ENCODE data around the gene GOLGA6L7.
A peak's percentile ranks its signal among the peaks of the same experiment; 100 is the strongest.

Gene GOLGA6L7

DNA sequence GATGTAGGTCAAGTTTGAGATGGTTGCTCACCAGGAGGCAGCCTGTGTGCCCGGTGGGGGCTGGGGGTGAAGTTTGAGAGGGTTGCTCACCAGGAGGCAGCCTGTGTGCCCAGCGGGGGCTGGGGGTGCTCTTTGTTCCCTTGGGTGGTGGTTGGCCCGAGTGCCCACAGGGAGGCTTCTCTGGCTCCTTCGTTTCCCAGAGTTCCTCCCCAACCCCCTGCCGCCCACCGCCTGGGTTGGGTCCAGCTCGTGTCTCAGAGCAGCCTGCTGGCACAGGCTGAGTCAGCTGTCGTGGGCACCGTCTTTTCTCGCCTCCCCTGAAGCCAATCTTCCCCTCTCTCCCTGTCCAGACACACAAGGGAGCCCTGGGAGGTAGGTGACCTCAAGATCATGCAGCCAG is 40.5 kb upstream of the GOLGA6L7 start:
- H3K9me3 Mint-ChIP-seq, result no peaks in the 10 kb centered on the region
- H3K27me3 Mint-ChIP-seq, result no peaks in the 10 kb centered on the region
- no peak for DNase-seq (ENCODE audit: low spot score in 2 of 2)
- peak overlapping the region; percentile 80 for H3K4me3 Mint-ChIP-seq
- peak overlapping the region; percentile 83 for H3K27ac Mint-ChIP-seq (ENCODE audit: low read depth)
- peaks cover 48% of the 10 kb centered on the region for H3K4me1 Mint-ChIP-seq
- no peak for ATAC-seq (replicated peaks; ENCODE audit: extremely low read depth, poor library complexity, severe bottlenecking)
- peaks cover 5% of the 10 kb centered on the region for H3K36me3 Mint-ChIP-seq (ENCODE audit: insufficient read depth)

DNA sequence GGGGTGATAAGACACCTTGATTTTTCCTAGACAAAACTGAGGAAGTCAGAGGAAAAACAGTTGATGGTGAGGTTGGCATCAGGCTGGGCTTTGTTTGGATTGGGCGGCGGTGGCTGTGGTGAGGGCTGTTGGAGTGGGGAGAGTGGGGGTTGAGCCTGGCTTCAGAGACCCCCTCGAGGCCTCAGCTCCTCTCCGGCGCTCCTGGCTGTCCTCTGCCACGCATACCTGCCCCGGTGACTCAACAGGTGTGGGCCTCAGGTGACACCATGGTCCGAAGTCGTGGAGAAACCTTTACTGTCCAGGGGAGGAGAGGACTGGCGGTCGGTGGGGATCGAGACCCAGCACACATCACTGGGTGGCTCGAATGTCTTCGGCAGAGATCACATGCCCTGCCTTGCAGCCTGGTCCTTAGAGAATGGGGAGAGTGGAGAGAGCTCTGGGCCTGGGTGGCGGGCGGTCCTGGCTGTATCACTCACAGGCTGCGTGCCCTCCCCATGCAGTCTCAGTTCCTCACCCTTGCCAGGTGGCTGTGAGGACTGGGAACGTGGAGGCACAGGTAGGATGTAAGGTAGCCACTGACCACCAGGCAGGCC is 40.0 kb upstream of the GOLGA6L7 start:
- peaks cover 47% of the 10 kb centered on the region for H3K4me1 Mint-ChIP-seq
- no peaks in the 10 kb centered on the region for H3K27me3 Mint-ChIP-seq
- H3K27ac Mint-ChIP-seq (ENCODE audit: low read depth), result peak overlapping the region; percentile 83
- H3K9me3 Mint-ChIP-seq, result no peaks in the 10 kb centered on the region
- ATAC-seq (replicated peaks; ENCODE audit: extremely low read depth, poor library complexity, severe bottlenecking) (no peak), DNase-seq (ENCODE audit: low spot score in 2 of 2) (no peak)
- H3K36me3 Mint-ChIP-seq (ENCODE audit: insufficient read depth), result peaks cover 5% of the 10 kb centered on the region
- H3K4me3 Mint-ChIP-seq, result peak overlapping the region; percentile 80

DNA sequence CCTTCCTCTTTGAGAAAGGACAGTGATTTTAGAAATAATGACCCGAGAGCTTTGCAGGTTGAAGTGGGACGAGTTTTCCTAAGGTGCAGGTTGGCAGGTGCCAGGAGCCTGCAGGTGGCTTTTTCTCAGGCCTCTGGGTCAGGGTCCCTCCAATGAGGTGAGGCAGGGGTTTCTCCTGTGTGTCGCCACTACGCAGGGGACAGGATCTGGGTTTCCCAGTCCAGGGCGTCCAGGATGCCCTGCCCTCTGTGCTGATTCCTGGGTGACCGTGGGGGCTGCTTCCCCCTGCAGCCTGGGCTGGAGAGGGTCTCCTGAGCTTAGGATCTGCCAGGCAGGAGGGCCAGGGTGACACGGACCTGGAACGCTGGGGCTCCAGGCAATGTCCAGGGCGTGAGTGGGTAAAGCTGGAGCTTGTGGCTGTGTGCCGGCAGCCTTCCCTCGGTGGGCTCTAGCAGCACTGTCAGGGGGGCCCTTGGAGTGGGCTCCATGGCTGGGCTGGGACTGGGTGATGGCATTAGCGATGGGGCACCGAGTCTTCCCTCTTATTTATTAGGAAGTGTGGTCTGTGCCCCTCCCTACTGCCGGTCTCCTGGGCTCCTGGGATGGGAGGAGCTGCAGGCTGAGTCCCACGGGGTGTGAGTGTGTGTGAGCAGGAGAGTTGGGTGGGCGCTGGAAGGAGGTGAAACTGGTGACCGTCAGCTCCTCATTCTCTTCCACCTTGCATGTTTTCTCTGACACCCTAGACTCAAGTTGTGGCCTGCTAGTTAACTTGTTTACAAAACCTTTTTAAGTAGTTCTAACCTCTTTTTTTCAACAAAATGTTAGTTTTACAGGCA is 39.1 kb upstream of the GOLGA6L7 start:
- Mint-ChIP-seq H3K36me3 (ENCODE audit: insufficient read depth) (peaks cover 5% of the 10 kb centered on the region), H3K27me3 (no peaks in the 10 kb centered on the region), H3K4me1 (peaks cover 39% of the 10 kb centered on the region), H3K9me3 (no peaks in the 10 kb centered on the region), H3K4me3 (peak overlapping the region; percentile 80), H3K27ac (ENCODE audit: low read depth) (peak overlapping the region; percentile 83)
- DNase-seq (ENCODE audit: low spot score in 2 of 2), result no peak
- ATAC-seq (replicated peaks; ENCODE audit: extremely low read depth, poor library complexity, severe bottlenecking), result no peak

DNA sequence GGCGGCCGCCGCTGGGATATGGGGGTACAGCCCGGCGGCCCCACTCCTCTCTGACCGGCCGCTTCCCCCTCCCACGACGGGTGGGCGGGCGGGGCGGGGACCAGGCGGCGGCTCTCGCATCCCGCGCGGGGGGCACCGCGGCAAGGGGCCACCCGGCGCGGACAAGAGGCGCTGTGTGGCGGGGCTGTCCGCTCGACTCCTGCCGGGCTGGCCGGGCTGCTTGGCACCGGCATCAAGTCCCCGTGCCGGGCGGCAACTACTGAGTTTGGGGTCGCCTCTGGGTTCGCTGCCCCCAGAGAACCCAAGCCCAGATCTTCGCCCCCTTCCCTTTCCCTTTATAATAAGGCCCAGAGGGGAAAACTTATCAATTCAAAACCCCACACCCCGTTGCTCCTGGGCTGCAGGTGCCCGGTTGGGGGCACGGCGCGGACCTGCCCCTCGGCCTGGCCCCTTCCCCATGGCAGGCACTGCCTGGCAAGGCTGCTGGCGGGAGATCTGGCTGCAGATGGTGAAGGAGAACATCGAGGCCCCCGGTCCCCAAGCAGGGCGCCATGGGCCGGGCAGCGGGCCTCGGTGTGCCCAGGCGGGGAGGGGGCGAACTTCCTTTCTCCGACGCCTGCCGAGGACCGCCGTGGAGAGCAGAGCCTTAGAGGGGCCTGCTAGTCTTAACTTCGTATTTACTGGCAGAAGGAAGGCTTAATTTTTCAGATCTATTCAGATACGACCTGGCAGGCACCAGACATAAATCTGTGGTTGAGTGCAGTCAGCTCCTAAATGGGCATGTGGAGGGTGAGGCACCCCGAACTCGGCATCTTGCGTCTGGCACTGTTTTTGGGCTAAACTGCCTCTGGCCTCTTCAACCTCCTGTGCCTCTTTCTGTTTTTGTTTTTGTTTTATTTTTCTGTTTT is 38.2 kb upstream of the GOLGA6L7 start:
- peaks cover 5% of the 10 kb centered on the region for H3K36me3 Mint-ChIP-seq (ENCODE audit: insufficient read depth)
- no peaks in the 10 kb centered on the region for H3K27me3 Mint-ChIP-seq
- H3K27ac Mint-ChIP-seq (ENCODE audit: low read depth), result peak overlapping the region; percentile 83
- peaks cover 39% of the 10 kb centered on the region for H3K4me1 Mint-ChIP-seq
- ATAC-seq (replicated peaks; ENCODE audit: extremely low read depth, poor library complexity, severe bottlenecking) (no peak), DNase-seq (ENCODE audit: low spot score in 2 of 2) (no peak)
- H3K9me3 Mint-ChIP-seq, result no peaks in the 10 kb centered on the region
- peak overlapping the region; percentile 80 for H3K4me3 Mint-ChIP-seq

DNA sequence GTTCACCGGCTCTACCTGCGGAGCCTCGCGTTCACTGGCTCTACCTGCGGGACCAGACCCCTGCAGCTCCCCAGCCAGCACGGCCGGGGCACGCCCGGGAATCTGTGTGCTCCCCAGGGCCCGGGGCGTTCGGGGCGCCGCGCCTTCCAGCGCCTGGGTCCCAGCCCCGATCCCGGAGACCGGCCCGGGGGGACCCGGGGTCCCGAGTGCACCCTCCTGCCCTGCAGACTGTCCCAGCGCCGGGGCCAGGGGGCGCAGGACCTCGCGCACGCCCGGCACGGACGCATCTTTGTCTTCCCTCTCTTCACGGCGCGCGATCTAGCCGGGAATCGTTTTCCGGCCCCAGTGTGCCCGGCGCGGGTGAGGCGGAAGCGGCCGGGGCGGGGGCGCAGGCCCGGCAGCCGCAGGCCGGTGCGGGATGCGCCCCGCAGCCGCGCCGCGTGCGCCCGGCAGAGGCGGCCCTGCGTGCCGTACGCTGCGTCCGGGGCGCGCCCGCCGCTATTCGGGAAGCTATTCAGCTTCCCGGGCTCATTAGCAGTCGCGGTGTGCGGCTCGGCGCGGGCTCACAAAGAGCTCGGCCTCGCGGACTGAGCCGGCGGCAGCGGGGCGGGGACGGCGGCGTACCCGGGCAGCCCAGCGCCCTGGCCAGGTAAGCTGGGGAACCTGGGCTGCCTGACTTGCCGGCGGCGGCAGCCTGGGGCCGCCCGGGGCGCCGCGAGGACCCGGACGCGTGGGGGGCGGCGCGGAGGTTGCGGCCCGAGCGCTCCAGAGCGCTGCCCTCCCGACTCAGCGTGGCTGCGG is 37.4 kb upstream of the GOLGA6L7 start, which contains the start of gene APBA2:
Gene APBA2 (plus strand): TSS at position 345 of the 801 bp plus-strand sequence. CDS start 167,911 bp downstream, outside the sequence.
- Mint-ChIP-seq H3K27ac (ENCODE audit: low read depth) (peak within 1 kb of the TSS; percentile 55), H3K27me3 (no peaks in the 10 kb centered on the region), H3K9me3 (no peaks in the 10 kb centered on the region), H3K4me1 (peaks cover 31% of the 10 kb centered on the region), H3K36me3 (ENCODE audit: insufficient read depth) (peaks cover 3% of the 10 kb centered on the region), H3K4me3 (peak within 1 kb of the TSS; percentile 80)
- DNase-seq (ENCODE audit: low spot score in 2 of 2) (peak; percentile 29 to 31), ATAC-seq (replicated peaks; ENCODE audit: extremely low read depth, poor library complexity, severe bottlenecking) (peak; percentile 50)

DNA sequence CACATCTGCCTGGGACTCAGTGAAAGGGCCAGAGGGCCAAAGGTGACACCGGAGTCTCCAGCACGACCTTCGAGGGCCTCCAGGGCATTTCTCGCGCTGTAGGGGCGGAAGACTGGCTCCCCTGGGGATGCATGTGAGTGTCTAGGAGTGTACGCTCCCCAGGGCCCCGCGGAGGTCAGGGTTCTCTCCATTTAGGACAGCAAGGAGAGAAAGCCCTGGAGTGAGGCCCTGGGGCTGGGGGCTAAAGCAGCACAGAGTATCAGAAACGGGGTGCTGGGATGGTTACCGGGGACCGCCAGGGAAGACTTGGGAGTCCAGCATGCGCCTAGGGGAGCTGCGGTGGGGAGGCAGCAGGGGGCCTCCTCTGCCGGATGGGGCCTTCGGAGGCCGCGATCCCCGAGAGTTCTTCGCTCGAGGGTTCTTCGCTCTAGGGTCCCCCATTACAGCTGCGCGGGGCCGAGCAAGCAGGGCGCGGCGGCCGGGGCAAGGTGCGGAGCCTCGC is 36.7 kb upstream of the GOLGA6L7 start:
- Mint-ChIP-seq H3K4me1 (peaks cover 24% of the 10 kb centered on the region), H3K27ac (ENCODE audit: low read depth) (peak overlapping the region; percentile 55), H3K36me3 (ENCODE audit: insufficient read depth) (no peaks in the 10 kb centered on the region), H3K9me3 (no peaks in the 10 kb centered on the region), H3K27me3 (no peaks in the 10 kb centered on the region), H3K4me3 (peak overlapping the region; percentile 80)
- DNase-seq (ENCODE audit: low spot score in 2 of 2), result no peak
- ATAC-seq (replicated peaks; ENCODE audit: extremely low read depth, poor library complexity, severe bottlenecking), result no peak

DNA sequence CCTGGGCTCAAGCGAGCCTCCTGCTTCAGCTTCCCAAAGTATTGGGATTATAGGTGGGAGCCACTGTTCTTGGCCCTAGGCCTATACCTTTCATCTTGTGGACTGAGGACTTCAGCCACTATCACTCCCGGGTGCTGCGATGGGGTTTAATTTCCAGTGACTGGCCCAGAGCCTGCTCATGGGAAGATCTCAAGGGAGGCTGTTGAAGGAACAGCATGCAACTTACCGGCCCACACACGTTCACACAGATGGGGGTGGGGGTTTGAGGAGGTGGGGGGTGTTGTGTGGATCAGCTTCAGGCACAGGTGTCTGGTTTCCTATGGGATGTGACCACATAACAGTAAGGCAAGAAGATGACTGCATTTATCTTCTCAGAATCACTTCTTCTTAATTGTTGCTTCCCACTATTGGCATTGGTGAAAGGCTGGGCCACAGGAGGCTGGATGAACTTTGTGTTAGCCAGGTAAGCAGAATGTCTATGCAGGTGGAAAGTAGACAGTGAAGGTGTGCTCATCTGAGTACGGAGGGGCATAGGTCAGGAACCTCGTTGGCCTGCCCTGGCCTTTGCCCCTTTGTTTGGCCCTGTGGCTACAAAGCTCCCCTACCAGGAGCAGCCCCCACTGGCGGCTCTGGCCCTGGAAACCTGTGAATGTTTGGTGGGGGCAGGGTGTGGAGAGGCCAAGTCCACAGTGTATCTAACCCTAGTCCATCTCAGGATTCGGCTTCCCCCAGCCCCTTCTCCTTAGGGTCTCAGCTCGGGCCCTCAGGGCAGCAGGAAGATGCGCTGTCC is 35.9 kb upstream of the GOLGA6L7 start:
- ATAC-seq (replicated peaks; ENCODE audit: extremely low read depth, poor library complexity, severe bottlenecking) (no peak), DNase-seq (ENCODE audit: low spot score in 2 of 2) (no peak)
- peaks cover 16% of the 10 kb centered on the region for H3K4me1 Mint-ChIP-seq
- no peaks in the 10 kb centered on the region for H3K27me3 Mint-ChIP-seq
- H3K4me3 Mint-ChIP-seq, result peak overlapping the region; percentile 80
- H3K36me3 Mint-ChIP-seq (ENCODE audit: insufficient read depth), result no peaks in the 10 kb centered on the region
- no peaks in the 10 kb centered on the region for H3K9me3 Mint-ChIP-seq
- peak overlapping the region; percentile 55 for H3K27ac Mint-ChIP-seq (ENCODE audit: low read depth)

DNA sequence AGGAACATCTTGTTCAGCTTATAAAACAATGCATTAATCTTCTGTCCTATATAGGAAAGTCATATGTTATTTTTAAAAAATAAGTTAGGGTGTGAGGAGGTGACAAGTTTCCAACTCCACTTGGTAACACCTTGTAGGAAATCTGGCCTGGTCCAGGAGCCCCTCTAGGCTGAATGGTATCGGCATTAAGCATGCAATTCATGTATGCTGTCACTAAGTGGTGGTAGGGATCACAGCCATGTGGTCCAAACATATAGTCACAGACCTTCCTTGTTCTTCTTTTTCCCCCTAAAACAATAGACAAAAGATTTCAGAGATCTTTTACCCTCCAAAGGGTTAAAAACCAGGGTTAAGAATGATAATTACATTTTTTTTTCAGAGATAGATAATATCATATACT is 33.2 kb upstream of the GOLGA6L7 start:
- ATAC-seq (replicated peaks; ENCODE audit: extremely low read depth, poor library complexity, severe bottlenecking) (no peak), DNase-seq (ENCODE audit: low spot score in 2 of 2) (no peak)
- Mint-ChIP-seq H3K4me1 (no peaks in the 10 kb centered on the region), H3K4me3 (no peak overlapping the region), H3K27me3 (no peaks in the 10 kb centered on the region), H3K36me3 (ENCODE audit: insufficient read depth) (no peaks in the 10 kb centered on the region), H3K27ac (ENCODE audit: low read depth) (no peak overlapping the region), H3K9me3 (no peaks in the 10 kb centered on the region)

DNA sequence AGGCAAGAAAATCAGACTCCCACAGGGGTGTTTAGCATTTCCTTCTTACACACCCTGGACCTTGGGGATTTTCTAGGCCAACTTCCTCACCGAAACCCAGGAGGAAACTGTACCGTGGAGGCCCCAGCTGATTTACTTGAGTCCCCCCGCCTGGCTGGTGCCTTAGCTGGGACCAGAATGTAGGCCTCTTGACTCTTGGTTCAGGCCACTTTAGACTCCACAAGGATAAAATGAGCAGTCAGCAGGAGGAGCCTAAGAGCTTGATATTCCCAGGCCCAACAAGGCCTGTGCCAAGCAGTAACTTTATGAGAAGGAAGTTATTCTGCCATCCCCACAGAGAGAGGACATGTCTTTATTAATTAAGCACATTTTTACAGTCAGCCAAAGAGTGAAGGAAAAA is 32.7 kb upstream of the GOLGA6L7 start:
- Mint-ChIP-seq H3K4me1 (no peaks in the 10 kb centered on the region), H3K27me3 (no peaks in the 10 kb centered on the region), H3K27ac (ENCODE audit: low read depth) (no peak overlapping the region), H3K9me3 (no peaks in the 10 kb centered on the region), H3K36me3 (ENCODE audit: insufficient read depth) (no peaks in the 10 kb centered on the region), H3K4me3 (no peak overlapping the region)
- no peak for DNase-seq (ENCODE audit: low spot score in 2 of 2)
- no peak for ATAC-seq (replicated peaks; ENCODE audit: extremely low read depth, poor library complexity, severe bottlenecking)

DNA sequence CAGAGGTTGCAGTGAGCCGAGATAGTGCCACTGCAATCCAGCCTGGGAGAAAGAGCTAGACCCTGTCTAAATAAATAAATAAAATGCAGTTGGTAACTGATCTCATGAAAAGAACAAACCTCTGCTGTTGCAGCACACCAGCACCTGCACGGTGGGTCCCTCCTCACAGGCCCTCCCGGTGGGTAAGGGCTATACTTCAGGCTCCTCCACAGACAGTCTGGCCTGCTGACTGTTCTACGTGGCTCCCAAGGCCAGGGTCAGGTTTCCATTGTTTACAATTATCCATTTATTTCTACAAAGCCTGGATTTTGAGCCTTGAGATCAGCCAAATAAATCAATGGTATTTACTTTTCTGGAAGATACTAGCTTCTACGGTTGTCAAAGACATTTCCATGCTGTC is 32.2 kb upstream of the GOLGA6L7 start:
- Mint-ChIP-seq H3K27me3 (no peaks in the 10 kb centered on the region), H3K36me3 (ENCODE audit: insufficient read depth) (no peaks in the 10 kb centered on the region), H3K4me1 (no peaks in the 10 kb centered on the region), H3K27ac (ENCODE audit: low read depth) (no peak overlapping the region), H3K4me3 (no peak overlapping the region), H3K9me3 (no peaks in the 10 kb centered on the region)
- ATAC-seq (replicated peaks; ENCODE audit: extremely low read depth, poor library complexity, severe bottlenecking) (no peak), DNase-seq (ENCODE audit: low spot score in 2 of 2) (no peak)

DNA sequence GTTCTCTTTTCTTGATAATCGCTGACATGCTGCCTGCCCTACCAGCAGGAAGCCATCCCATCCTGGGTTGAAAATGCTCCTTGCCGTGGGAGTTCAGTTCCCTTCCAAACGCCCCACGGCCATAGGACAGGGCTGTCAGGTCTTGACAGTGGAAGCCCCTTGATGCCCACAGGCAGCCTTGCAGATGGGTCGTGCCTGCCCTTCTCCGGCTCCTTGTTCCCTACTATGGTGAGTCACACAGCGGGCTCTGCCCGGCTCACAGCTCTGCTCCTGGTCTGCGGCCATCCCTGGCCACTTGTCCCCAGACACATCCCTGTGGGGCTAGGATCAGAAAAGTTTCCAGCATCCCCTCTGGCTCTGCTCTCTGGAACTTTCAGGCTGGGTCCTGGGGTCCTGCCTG is 31.1 kb upstream of the GOLGA6L7 start:
- no peak for ATAC-seq (replicated peaks; ENCODE audit: extremely low read depth, poor library complexity, severe bottlenecking)
- Mint-ChIP-seq H3K4me1 (no peaks in the 10 kb centered on the region), H3K9me3 (no peaks in the 10 kb centered on the region), H3K36me3 (ENCODE audit: insufficient read depth) (no peaks in the 10 kb centered on the region), H3K27me3 (no peaks in the 10 kb centered on the region), H3K27ac (ENCODE audit: low read depth) (no peak overlapping the region), H3K4me3 (no peak overlapping the region)
- no peak for DNase-seq (ENCODE audit: low spot score in 2 of 2)

All from central memory CD8-positive, alpha-beta T cell (primary cell).